Measurements from ENCODE around the gene SNTA1.
A peak's percentile ranks its signal among the peaks of the same experiment; 100 is the strongest.
"Not testable (repeated sequence)": the region's sequence is repeated elsewhere in the genome, so short reads cannot be mapped to it uniquely, and the experiment has no call there.

The SNTA1 gene

GRCh38 chr20:33393609-33394008 is 50.0 kb downstream of the SNTA1 start:
- no peak for DNase-seq

GRCh38 chr20:33391722-33392415 is 51.7 kb downstream of the SNTA1 start:
- peak; percentile 88 for DNase-seq

GRCh38 chr20:33389326-33389725 is 54.2 kb downstream of the SNTA1 start:
- DNase-seq = not testable (repeated sequence)

GRCh38 chr20:33388268-33388667 is 55.3 kb downstream of the SNTA1 start:
- no peak for DNase-seq

- peak; percentile 40 for DNase-seq
Measured at GRCh38 chr20:33387177-33387576, 56.4 kb downstream of the SNTA1 start.

- DNase-seq = no peak
Measured at GRCh38 chr20:33386673-33387072, 56.9 kb downstream of the SNTA1 start.

- DNase-seq = no peak
Measured at GRCh38 chr20:33377366-33377765, 66.2 kb downstream of the SNTA1 start.

GRCh38 chr20:33373735-33374605 is 69.6 kb downstream of the SNTA1 start:
- peak; percentile 80 for DNase-seq

GRCh38 chr20:33372993-33373441 is 70.5 kb downstream of the SNTA1 start:
- DNase-seq = no peak

GRCh38 chr20:33370291-33370690 is 73.3 kb downstream of the SNTA1 start:
- no peak for DNase-seq

- DNase-seq = peak; percentile 7
Measured at GRCh38 chr20:33362898-33363297, 80.7 kb downstream of the SNTA1 start.

GRCh38 chr20:33359399-33360261 is 83.9 kb downstream of the SNTA1 start:
- DNase-seq = no peak

All from fibroblast of skin of back (primary cell).